PC-9 (cell line): Measurements from ENCODE around the gene BRAP. TPM values are rescaled to one million over a fixed set of nuclear protein-coding genes. Genes with fewer than 3 reads are reported as not detected.
"Not testable (repeated sequence)": the region's sequence is repeated elsewhere in the genome, so short reads cannot be mapped to it uniquely, and the experiment has no call there.

Experiments used
- BruUV-seq: library from RNA; stranded (reverse); fragments of 400-500 nt; replicated peaks from 2 replicates; lab custom pipeline; 2021; lab: Mats Ljungman, UMichigan
- CTCF ChIA-PET: fragments of 300-600 bp; sonication (Branson Sonifier 250); formaldehyde crosslinking; loops from one replicate; lab custom pipeline; 2022; ENCODE audit warnings: antibody characterized with exemption; lab: Charles Lee
- POLR2A ChIA-PET: fragments of 300-600 bp; sonication (Branson Sonifier 250); formaldehyde crosslinking; loops from one replicate; lab custom pipeline; 2022; ENCODE audit warnings: antibody characterized with exemption; ENCODE audit not compliant: unreplicated experiment; lab: Charles Lee
- DNase-seq, 2 experiments: peaks; one replicate each; pipeline versions ENCODE4 v3.0.0 to v3.0.0-alpha.2; 2015 to 2022; ENCODE audit warnings: mixed read lengths in 1 of 2
- H2AFZ ChIP-seq: fragments of 200-600 bp; sonication (generic); 2 replicates; pipeline ENCODE4 v1.8.1; 2017; ENCODE audit warnings: antibody characterized with exemption
- H3F3A ChIP-seq: fragments of 200-600 bp; sonication (generic); 2 replicates; pipeline ENCODE4 v1.8.1; 2017; ENCODE audit warnings: antibody characterized with exemption, mild to moderate bottlenecking, low read depth; ENCODE audit not compliant: insufficient read depth
- H3K27ac ChIP-seq: fragments of 200-600 bp; sonication (generic); 2 replicates; pipeline ENCODE4 v1.6.1; 2016; ENCODE audit warnings: mixed run types
- H3K27me3 ChIP-seq: fragments of 200-600 bp; sonication (generic); 2 replicates; pipeline ENCODE4 v1.6.1; 2016; ENCODE audit warnings: low read depth, mixed run types; ENCODE audit not compliant: insufficient read depth
- H3K36me3 ChIP-seq: fragments of 200-600 bp; sonication (generic); 2 replicates; pipeline ENCODE4 v1.6.1; 2016; ENCODE audit warnings: low read depth, mixed run types
- H3K4me1 ChIP-seq: fragments of 200-600 bp; sonication (generic); replicated peaks from 2 replicates; pipeline ENCODE4 v1.6.1; 2016; ENCODE audit warnings: mixed run types; ENCODE audit not compliant: insufficient read depth
- H3K4me2 ChIP-seq: fragments of 200-600 bp; sonication (generic); 2 replicates; pipeline ENCODE4 v1.6.1; 2017; ENCODE audit warnings: mixed run types
- H3K4me3 ChIP-seq: fragments of 200-600 bp; sonication (generic); 2 replicates; pipeline ENCODE4 v1.6.1; 2016; ENCODE audit warnings: mixed run types
- H3K79me2 ChIP-seq: fragments of 200-600 bp; sonication (generic); 2 replicates; pipeline ENCODE4 v1.6.1; 2017; ENCODE audit warnings: low read depth, mixed run types
- H3K9me2 ChIP-seq: fragments of 200-600 bp; sonication (generic); 2 replicates; pipeline ENCODE4 v1.8.1; 2017; ENCODE audit warnings: mild to moderate bottlenecking; ENCODE audit not compliant: insufficient read depth
- H3K9me3 ChIP-seq: fragments of 200-600 bp; sonication (generic); 2 replicates; pipeline ENCODE4 v1.8.1; 2016; ENCODE audit warnings: low read depth; ENCODE audit not compliant: insufficient read depth
- H4K20me1 ChIP-seq: fragments of 200-600 bp; sonication (generic); 2 replicates; pipeline ENCODE4 v1.8.1; 2017; ENCODE audit not compliant: insufficient read depth
- EZH2 ChIP-seq: fragments of 200-600 bp; sonication (generic); IDR thresholded peaks from 2 replicates; pipeline ENCODE4 v1.8.0; 2017; ENCODE audit warnings: antibody characterized with exemption, low read depth
- intact Hi-C: fragments of 100-400 bp; cut with micrococcal nuclease; formaldehyde crosslinking; loops from one replicate; pipeline ENCODE4 v1.10.0; 2022; ENCODE audit not compliant: unreplicated experiment
- total RNA-seq: library from RNA; stranded (reverse); gene quantifications from 2 replicates; pipeline ENCODE4 v1.2.3, GENCODE V29; 2021
- TF ChIP-seq, protein P1 (sequence below): fragments of 200-600 bp; sonication (generic); conservative IDR thresholded peaks from 2 replicates; pipeline ENCODE4 v1.6.1; 2017; ENCODE audit warnings: mixed run types, antibody characterized with exemption, mild to moderate bottlenecking, moderate library complexity

BRAP gene
- total RNA-seq, 1 experiment from 2014 or later: 15.8 TPM

DNA sequence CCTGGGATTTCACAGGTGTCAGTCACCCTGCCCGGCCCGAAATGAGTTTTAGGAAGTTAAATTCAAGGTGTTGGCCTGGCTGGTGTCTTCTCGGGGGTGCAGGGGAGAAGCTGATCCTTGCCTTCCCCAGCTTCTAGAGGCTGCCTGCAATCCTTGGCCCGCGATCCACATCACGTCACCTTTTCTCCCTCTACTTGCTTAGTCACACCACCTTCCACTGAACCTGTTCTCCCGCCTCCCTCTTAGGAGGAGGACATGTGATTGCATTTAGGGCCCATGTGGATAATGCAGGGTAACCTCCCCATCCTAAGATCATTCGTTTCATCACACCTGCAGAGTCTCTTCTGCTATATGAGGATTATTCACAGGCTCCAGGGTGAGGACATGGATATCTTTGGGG, 61.2 kb downstream of the BRAP start:
- H3K4me3 ChIP-seq: no peak overlapping the region
- H4K20me1 ChIP-seq: no peaks in the 10 kb centered on the region
- H3K4me1 ChIP-seq: peaks cover 22% of the 10 kb centered on the region
- H3K4me2 ChIP-seq: peak overlapping the region; percentile 49
- H3K36me3 ChIP-seq: no peaks in the 10 kb centered on the region
- H3K9me2 ChIP-seq: no peaks in the 10 kb centered on the region
- no peaks in the 10 kb centered on the region for H3K79me2 ChIP-seq
- TF ChIP-seq EZH2: no peak
- TF ChIP-seq, protein P1, sequence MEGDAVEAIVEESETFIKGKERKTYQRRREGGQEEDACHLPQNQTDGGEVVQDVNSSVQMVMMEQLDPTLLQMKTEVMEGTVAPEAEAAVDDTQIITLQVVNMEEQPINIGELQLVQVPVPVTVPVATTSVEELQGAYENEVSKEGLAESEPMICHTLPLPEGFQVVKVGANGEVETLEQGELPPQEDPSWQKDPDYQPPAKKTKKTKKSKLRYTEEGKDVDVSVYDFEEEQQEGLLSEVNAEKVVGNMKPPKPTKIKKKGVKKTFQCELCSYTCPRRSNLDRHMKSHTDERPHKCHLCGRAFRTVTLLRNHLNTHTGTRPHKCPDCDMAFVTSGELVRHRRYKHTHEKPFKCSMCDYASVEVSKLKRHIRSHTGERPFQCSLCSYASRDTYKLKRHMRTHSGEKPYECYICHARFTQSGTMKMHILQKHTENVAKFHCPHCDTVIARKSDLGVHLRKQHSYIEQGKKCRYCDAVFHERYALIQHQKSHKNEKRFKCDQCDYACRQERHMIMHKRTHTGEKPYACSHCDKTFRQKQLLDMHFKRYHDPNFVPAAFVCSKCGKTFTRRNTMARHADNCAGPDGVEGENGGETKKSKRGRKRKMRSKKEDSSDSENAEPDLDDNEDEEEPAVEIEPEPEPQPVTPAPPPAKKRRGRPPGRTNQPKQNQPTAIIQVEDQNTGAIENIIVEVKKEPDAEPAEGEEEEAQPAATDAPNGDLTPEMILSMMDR: no peak
- no peaks in the 10 kb centered on the region for H3K27me3 ChIP-seq
- BruUV-seq: no TSS peak
- ChIA-PET POLR2A (no interaction called here), CTCF (no interaction called here)
- peak overlapping the region; percentile 86 for H3K27ac ChIP-seq
- intact Hi-C loops: loop anchor here (2.0 kb wide), 1 partner anchor 24 kb away; no protein-coding TSS in a partner anchor
- DNase-seq: peak; percentile 75 to 94
- no peaks in the 10 kb centered on the region for H3K9me3 ChIP-seq
- no peak overlapping the region; the same call in 1 of the 2 replicates for H2AFZ ChIP-seq
- peaks cover 26% of the 10 kb centered on the region for H3F3A ChIP-seq

DNA sequence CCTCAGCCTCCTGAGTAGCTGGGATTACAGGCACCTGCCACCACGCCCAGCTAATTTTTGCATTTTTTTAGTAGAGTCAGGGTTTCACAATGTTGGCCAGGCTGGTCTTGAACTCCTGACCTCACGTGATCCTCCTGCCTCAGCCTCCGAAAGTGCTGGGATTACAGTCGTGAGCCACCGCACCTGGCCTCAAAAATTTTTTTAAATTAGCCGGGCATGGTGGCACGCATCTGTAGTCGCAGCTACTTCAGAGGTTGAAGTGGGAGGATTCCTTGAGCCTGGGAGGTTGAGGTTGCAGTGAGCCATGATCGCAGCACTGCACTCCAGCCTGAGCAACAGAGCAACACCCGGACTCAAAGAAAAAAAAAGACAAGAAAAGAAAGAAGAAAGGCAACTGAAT, 67.9 kb downstream of the BRAP start:
- H3F3A ChIP-seq, BruUV-seq, H3K36me3 ChIP-seq, H2AFZ ChIP-seq, H3K4me3 ChIP-seq, H4K20me1 ChIP-seq, intact Hi-C loops, H3K9me3 ChIP-seq, H3K27me3 ChIP-seq, H3K27ac ChIP-seq, H3K4me1 ChIP-seq, DNase-seq, POLR2A ChIA-PET, H3K9me2 ChIP-seq, H3K79me2 ChIP-seq, H3K4me2 ChIP-seq: not testable (repeated sequence)
- CTCF ChIA-PET: interaction anchor here (0.6 kb wide), 1 partner anchor 10 kb away, joined by 4 read pairs; no protein-coding TSS in a partner anchor

DNA sequence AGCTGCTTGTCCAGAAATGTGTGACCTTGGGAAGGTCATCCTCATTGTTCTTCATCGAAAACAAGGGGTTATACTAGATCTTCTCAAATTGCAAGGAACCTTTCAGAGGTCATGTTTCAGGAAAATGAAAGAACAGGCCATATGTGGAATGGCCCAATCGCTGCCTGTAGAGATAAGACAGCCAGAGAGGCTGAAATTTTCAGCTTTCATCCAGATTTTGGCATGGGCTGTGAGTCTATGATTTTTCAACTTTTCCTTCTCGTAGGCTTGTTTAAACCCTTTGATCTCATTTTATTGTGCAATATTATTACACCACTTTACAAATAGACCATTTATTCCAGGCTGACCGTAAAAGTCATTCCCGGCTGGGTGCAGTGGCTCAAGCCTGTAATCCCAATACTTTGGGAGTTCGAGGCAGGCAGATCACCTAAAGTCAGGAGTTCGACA, 69.6 kb downstream of the BRAP start:
- no peaks in the 10 kb centered on the region for H3K36me3 ChIP-seq
- H4K20me1 ChIP-seq: no peaks in the 10 kb centered on the region
- intact Hi-C loops: no loop called here
- no peak overlapping the region for H3K4me3 ChIP-seq
- TF ChIP-seq EZH2: no peak
- TF ChIP-seq, protein P1: no peak
- H3F3A ChIP-seq: peaks cover 5% of the 10 kb centered on the region; the same call in 1 of the 2 replicates
- DNase-seq: no peak
- no peaks in the 10 kb centered on the region for H3K9me3 ChIP-seq
- no TSS peak for BruUV-seq
- H2AFZ ChIP-seq: no peak overlapping the region
- no peaks in the 10 kb centered on the region for H3K9me2 ChIP-seq
- CTCF ChIA-PET: no interaction called here
- POLR2A ChIA-PET: no interaction called here
- no peaks in the 10 kb centered on the region for H3K27me3 ChIP-seq
- no peaks in the 10 kb centered on the region for H3K79me2 ChIP-seq
- H3K4me1 ChIP-seq: peaks cover 6% of the 10 kb centered on the region; the same call in 1 of the 2 replicates
- no peak overlapping the region for H3K27ac ChIP-seq
- H3K4me2 ChIP-seq: no peak overlapping the region

DNA sequence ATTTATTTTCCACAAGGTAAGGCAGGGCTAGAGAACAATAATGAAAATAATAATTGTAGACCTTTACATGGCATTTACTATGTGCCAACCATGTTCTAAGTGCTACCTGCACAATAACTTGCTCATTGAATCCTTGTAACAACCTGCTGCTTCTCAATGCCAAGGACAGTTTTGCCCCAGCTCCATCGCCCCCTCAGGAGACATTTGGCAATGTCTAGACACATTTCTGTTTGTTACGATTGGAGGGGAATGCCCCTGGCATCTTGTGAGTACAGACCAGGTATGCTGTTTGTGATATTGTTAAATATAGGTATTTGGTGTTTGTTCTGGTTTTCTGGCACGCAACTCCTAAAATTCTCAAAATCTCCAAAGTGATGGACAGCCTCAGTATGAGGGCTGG, 78.5 kb downstream of the BRAP start:
- no TSS peak for BruUV-seq
- Histone ChIP-seq H3K4me2 (no peak overlapping the region), H4K20me1 (no peaks in the 10 kb centered on the region), H3K9me3 (no peaks in the 10 kb centered on the region), H3K4me1 (peaks cover under 1% of the 10 kb centered on the region; the same call in 1 of the 2 replicates), H3F3A (peaks cover 2% of the 10 kb centered on the region; the same call in 1 of the 2 replicates), H3K79me2 (no peaks in the 10 kb centered on the region), H2AFZ (no peak overlapping the region), H3K27me3 (no peaks in the 10 kb centered on the region), H3K27ac (no peak overlapping the region), H3K9me2 (no peaks in the 10 kb centered on the region), H3K4me3 (no peak overlapping the region), H3K36me3 (no peaks in the 10 kb centered on the region)
- ChIA-PET CTCF (interaction anchor here (0.6 kb wide), 1 partner anchor 11 kb away, joined by 4 read pairs; no protein-coding TSS in a partner anchor), POLR2A (no interaction called here)
- no peak for DNase-seq
- TF ChIP-seq EZH2: no peak
- TF ChIP-seq, protein P1: no peak
- intact Hi-C loops: no loop called here
